HG03342 (cell line): ENCODE data around the gene ARL13B.

Experiments
- ATAC-seq: cut with Tn5 transposase; IDR thresholded peaks from one replicate; pipeline ENCODE4 v1.9.1; 2021; ENCODE audit warnings: mild to moderate bottlenecking, moderate library complexity; ENCODE audit not compliant: unreplicated experiment

ARL13B gene

DNA sequence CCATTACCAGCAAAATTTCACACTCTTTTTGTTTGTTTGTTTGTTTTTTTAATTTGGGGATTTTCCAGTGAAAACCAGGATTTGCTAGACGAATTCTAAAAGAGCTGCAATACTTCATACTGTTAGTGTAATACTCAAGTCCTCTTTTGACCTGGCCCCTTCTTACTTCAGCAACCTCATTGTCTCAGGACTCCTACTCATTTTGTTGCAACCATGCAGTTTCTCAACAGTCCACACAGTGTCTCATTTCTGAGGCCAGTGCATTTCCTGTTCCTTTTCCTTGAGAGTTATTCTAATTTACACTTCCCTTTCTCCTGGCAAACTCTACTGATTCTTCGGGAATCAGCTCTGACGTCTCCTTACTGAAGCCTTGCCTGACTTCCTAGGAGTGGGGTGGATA is 118.5 kb downstream of the ARL13B start:
- no peak for ATAC-seq

DNA sequence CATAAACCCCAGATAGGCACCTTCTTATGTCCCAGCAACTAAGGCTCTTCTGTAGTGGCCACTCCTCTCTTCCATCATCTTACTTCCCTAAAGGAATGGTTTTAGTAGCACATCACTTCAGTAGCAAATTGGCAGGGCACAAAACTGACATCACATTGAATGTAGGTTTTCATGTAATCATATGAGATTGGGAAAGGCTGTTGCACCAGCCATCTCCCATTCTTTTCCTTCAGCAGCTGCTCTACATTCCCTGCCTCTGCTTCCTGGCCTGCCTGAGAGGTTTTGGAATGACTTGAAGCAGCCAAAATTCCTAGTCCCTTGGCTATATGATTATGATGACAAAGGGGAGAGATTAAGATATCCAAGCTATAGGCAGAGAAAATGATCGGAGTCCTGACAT is 119.4 kb downstream of the ARL13B start:
- no peak for ATAC-seq

DNA sequence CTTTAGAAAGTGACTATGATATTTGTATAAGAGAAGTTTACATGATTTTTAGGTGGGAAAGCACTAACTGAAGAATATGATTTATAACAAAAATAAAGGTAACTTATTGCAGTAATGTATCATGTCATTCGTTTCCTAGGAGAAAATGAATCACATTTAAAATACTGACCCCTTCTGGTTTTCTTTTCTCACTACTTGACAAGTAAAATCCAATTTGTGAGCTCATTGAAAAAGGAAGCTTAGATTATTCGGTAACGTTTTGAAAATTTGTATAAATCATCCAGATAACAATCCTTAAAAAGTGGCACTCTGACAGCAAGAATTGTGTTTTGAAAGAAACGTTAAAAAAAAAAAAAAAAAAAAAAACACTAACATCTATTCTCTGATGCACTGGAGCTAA is 121.9 kb downstream of the ARL13B start:
- no peak for ATAC-seq
